ENCODE data around the gene SORL1-AS1.
A peak's percentile ranks its signal among the peaks of the same experiment; 100 is the strongest.

SORL1-AS1 gene

DNA sequence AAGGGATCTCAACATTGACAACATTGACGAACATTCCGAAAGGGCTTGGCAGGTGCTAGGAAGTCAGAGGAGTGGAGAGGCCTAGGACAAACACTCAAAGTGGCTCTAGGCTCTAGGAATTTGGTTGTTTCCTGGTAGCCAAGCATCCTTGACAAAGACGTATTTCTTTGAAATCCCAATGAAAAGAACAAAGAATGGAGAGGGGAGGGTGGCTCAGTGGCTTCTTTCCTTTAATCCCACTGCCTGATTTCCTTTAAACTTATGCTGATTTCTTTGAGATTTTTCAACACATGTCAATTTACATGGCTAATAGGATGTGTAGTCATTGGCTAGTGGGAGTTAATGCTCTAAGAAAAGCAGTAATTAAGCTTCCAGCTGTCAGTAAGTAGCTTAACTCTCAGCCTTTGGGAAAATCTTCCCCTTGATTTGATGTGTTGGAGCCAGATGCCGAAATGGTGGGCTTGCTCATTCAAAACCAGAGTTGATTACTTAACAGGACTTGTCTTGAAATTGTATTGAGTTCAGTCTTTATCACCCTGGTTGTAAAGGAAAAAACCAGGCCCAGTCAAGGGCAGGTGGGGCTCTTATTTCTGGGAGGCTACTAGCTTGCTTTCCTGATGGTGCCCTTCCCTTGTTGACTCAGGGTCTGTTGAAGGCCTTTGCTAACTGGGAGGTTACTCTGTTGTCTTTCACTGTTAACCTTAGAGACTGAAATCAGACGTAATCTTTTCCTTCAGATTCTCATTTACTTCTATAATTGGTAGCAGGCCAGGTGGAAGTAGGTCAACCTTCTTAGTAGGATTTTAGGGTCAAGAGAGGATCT lies 44.6 kb upstream of the SORL1-AS1 start:
- no peaks in the 10 kb centered on the region for H3K9me3 ChIP-seq
- peaks cover 0 to 5% (median 0%) of the 10 kb centered on the region in 4 donors for H3K36me3 ChIP-seq
- TF ChIP-seq, protein P1, sequence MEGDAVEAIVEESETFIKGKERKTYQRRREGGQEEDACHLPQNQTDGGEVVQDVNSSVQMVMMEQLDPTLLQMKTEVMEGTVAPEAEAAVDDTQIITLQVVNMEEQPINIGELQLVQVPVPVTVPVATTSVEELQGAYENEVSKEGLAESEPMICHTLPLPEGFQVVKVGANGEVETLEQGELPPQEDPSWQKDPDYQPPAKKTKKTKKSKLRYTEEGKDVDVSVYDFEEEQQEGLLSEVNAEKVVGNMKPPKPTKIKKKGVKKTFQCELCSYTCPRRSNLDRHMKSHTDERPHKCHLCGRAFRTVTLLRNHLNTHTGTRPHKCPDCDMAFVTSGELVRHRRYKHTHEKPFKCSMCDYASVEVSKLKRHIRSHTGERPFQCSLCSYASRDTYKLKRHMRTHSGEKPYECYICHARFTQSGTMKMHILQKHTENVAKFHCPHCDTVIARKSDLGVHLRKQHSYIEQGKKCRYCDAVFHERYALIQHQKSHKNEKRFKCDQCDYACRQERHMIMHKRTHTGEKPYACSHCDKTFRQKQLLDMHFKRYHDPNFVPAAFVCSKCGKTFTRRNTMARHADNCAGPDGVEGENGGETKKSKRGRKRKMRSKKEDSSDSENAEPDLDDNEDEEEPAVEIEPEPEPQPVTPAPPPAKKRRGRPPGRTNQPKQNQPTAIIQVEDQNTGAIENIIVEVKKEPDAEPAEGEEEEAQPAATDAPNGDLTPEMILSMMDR (IDR thresholded peaks at IDR 0.05) = no peak
- TF ChIP-seq POLR2AphosphoS5 (IDR thresholded peaks at IDR 0.05) (no peak), POLR2A (IDR thresholded peaks at IDR 0.05) (no peak), EP300 (IDR thresholded peaks at IDR 0.05) (no peak)
- no peaks in the 10 kb centered on the region for H3K27me3 ChIP-seq
- peak overlapping the region in 1 of 4 donors; percentile 28 for H3K27ac ChIP-seq
- ATAC-seq (ENCODE audit: low FRiP score in 2 of 2) (no peak), DNase-seq (no peak)
- no peak overlapping the region for H3K4me3 ChIP-seq
- 61 to 78% methylated on average over 5 of the region's 5 CpGs for WGBS, 2 donors
- peaks cover 0 to 14% (median 8%) of the 10 kb centered on the region in 4 donors for H3K4me1 ChIP-seq

DNA sequence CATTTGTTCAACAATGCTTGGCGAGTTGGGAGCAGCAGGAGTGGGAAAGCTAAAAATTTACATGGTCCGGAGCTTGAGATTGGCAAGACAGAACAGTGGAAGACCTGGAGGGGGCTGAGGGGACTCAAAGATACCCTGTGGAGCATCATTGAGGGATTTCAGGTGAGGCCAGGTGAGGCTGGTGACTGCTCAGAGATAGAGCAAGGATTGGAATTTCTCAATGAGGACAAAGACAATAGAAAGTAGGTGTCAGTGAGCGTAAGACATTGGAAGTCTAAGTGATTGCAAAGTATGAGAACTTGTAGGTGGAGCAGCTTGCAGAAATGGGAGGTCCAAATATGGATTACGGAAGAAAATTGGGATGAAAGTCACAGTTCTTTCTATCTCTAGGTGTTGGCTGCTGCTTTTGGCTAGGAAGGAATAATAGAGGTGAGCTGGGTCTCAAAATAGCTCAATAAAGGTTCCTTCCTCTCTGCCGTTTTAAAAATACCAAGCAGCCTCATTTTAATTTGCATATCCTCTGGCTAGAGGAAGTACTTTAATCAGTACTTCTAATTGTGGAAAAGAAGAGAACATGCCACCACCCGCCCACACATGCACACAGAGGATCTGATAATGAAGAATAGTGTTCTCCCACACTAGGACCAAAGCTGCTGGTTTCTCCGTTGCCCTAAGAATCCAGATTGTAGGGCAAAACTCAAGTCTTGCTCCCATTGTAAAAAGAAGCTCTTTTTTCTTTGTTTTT lies 41.8 kb upstream of the SORL1-AS1 start:
- H3K4me3 ChIP-seq = no peak overlapping the region
- H3K9me3 ChIP-seq = no peaks in the 10 kb centered on the region
- no peak for ATAC-seq (ENCODE audit: low FRiP score in 2 of 2)
- H3K27ac ChIP-seq = no peak overlapping the region
- TF ChIP-seq, protein P1 (IDR thresholded peaks at IDR 0.05) = no peak
- TF ChIP-seq EP300 (IDR thresholded peaks at IDR 0.05) (no peak), POLR2AphosphoS5 (IDR thresholded peaks at IDR 0.05) (no peak), POLR2A (IDR thresholded peaks at IDR 0.05) (no peak)
- WGBS, 2 donors = 66 to 74% methylated on average over 7 of the region's 7 CpGs
- H3K4me1 ChIP-seq = peaks cover 0 to 14% (median 8%) of the 10 kb centered on the region in 4 donors
- peaks cover 0 to 5% (median 0%) of the 10 kb centered on the region in 4 donors for H3K36me3 ChIP-seq
- no peak for DNase-seq
- H3K27me3 ChIP-seq = no peaks in the 10 kb centered on the region

DNA sequence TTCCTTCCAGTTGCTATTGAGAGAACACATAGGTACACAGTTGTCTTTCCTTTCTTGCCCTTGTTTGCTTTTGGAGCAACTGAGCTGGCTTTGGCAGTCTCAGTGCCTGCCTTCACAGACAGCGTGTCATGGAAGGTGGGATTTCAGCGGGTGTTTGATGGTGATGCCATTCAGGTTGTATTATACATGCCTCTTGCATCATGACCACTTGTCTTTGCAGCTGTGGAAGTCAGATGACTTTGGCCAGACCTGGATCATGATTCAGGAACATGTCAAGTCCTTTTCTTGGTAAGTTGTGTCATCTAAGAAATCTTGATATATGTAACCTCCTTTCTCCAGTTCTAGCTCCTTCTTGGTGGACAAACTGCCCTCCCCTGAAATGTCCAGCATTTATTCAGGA lies 37.1 kb upstream of the SORL1-AS1 start:
- TF ChIP-seq POLR2AphosphoS5 (IDR thresholded peaks at IDR 0.05) = no peak
- TF ChIP-seq, protein P1 (IDR thresholded peaks at IDR 0.05) = no peak
- TF ChIP-seq EP300 (IDR thresholded peaks at IDR 0.05) = no peak
- no peak for TF ChIP-seq POLR2A (IDR thresholded peaks at IDR 0.05)

DNA sequence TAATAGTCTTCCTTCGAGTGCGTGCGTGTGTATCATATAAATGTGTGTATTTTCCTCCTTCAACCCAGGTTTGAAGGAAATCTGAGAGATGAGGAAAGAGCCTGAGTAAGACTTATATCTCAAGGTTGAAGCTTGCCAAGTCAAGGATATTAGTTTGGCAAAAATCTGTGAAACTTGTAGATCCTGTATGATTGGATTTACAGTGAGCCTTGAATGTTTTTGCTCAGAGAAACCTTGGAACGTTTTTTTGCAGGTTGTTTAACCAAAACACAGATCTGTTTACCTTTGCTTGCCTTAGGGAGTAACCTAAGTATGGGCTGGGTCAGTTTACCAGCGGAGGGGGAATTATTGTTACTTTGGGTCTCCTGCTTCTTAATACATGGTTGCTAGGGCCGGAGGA lies 35.9 kb upstream of the SORL1-AS1 start:
- Histone ChIP-seq H3K4me1 (peaks cover 0 to 8% (median 2%) of the 10 kb centered on the region in 4 donors), H3K27ac (no peak overlapping the region), H3K27me3 (no peaks in the 10 kb centered on the region), H3K4me3 (no peak overlapping the region), H3K36me3 (peaks cover 0 to 3% (median 1%) of the 10 kb centered on the region in 4 donors), H3K9me3 (no peaks in the 10 kb centered on the region)
- DNase-seq (no peak), ATAC-seq (ENCODE audit: low FRiP score in 2 of 2) (no peak)
- WGBS, 2 donors = 83% methylated on average over 6 of the region's 6 CpGs
- TF ChIP-seq, protein P1 (IDR thresholded peaks at IDR 0.05) = no peak
- no peak for TF ChIP-seq POLR2A (IDR thresholded peaks at IDR 0.05)
- TF ChIP-seq POLR2AphosphoS5 (IDR thresholded peaks at IDR 0.05) = no peak
- TF ChIP-seq EP300 (IDR thresholded peaks at IDR 0.05) = no peak

More for the DNA sequence above, 37.1 kb upstream of the SORL1-AS1 start:
- DNase-seq = no peak
- ATAC-seq (ENCODE audit: low FRiP score in 2 of 2) = no peak
- H3K4me3 ChIP-seq = no peak overlapping the region
- peaks cover 0 to 3% (median 1%) of the 10 kb centered on the region in 4 donors for H3K36me3 ChIP-seq
- H3K4me1 ChIP-seq = peaks cover 0 to 6% (median 4%) of the 10 kb centered on the region in 4 donors
- WGBS, 2 donors = 93 to 95% methylated on average over 2 of the region's 2 CpGs
- H3K27me3 ChIP-seq = no peaks in the 10 kb centered on the region
- H3K27ac ChIP-seq = no peak overlapping the region
- H3K9me3 ChIP-seq = no peaks in the 10 kb centered on the region
